ENCODE data around the gene DPP8. TPM values are rescaled to one million over a fixed set of nuclear protein-coding genes. Genes with fewer than 3 reads are reported as not detected.

The DPP8 gene
- total and polyA plus RNA-seq, 10 of the 15 experiments (the other 5 are each of a cell fraction or from before 2014, with no cell fraction given), result 12.0 to 30.6 (median 24.3) TPM

DNA sequence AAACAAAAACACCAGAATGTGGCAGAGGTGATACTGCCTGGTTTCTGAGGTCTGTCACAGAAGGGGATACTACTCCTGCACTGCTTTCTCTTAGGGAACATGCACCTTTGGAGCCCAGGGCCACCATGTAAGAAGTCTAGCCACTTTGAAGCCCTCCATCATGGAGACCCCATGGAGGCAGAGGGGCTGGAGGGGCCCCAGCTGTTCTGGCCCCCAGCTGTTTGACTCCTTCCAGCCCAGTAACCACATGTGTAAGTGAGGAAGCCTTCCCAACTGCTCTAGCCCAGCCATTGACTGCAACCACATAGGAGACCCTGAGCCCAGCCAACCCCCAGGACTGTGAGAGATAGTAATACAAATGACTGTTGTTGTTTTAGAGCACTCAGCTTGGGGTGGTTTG, 85.8 kb downstream of the DPP8 start (continued):
- TF ChIP-seq CBX3 (IDR thresholded peaks at IDR 0.05; ENCODE audit: borderline replicate concordance, low read depth), result no peak
- no peak for TF ChIP-seq ZSCAN29 (IDR thresholded peaks at IDR 0.05)

DNA sequence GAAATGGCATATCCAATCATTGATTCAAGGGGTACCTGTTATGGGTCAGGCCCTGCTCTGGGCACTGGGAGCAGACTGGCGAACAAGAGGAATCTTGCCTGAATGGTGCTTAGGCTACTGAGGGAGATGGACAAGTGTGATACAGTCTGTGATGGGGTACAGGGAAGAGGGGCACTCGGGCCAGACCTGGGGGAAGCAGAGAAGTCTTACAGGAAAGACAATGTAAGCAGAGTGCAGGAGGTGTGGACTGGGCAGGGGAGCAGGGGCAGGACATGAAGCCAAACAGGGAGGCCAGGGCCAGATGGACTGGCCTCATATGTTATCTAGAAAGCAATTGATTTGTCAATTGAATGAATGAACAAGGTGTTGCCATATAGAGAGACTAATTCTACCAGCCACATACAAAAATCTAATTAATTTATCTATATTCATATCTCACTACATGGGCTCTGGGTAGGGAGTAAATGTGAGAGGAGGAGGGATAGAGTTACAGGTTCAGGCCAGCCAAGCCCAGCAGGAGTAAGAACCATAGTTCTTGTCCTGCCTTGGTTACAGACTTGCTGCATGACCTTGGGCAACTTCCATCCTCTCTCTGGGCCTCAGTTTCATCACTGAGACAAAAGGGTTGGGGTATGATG, 91.2 kb downstream of the DPP8 start:
- Histone ChIP-seq H2AFZ (ENCODE audit: control insufficient read depth, low read depth, low read length) (no peak overlapping the region), H3K4me3 (no peak overlapping the region), H3K27ac (ENCODE audit: control insufficient read depth, insufficient read depth) (no peak overlapping the region), H3K27me3 (replicated peaks in 1 of 2; ENCODE audit: control insufficient read depth in 2 of 2, insufficient read depth in 2 of 2, low read length in 1 of 2) (peaks cover 2 to 11% of the 10 kb centered on the region in 2 experiments), H3K9ac (ENCODE audit: control insufficient read depth, insufficient read depth, low read length) (no peak overlapping the region), H3K79me2 (ENCODE audit: control insufficient read depth, insufficient read depth, low read length) (no peaks in the 10 kb centered on the region), H3K4me2 (ENCODE audit: control insufficient read depth, insufficient read depth) (no peak overlapping the region), H3K36me3 (ENCODE audit: control insufficient read depth in 2 of 2, insufficient read depth in 2 of 2, low read length in 1 of 2) (no peaks in the 10 kb centered on the region), H4K20me1 (ENCODE audit: control insufficient read depth, insufficient read depth) (no peaks in the 10 kb centered on the region), H3K9me3 (replicated peaks; ENCODE audit: control insufficient read depth, insufficient read depth, low read length) (no peaks in the 10 kb centered on the region), H3K4me1 (ENCODE audit: control insufficient read depth, insufficient read depth, low read length) (peaks cover 7% of the 10 kb centered on the region)
- DNase-seq (ENCODE audit: low read depth, low spot score) (no peak), ATAC-seq (no peak), FAIRE-seq (no peak)
- intact Hi-C loops (cut with micrococcal nuclease; ENCODE audit: unreplicated experiment), result no loop called here
- ChIA-PET RAD21 (ENCODE audit: unreplicated experiment) (no interaction called here), SMC1A (ENCODE audit: uncharacterized antibody, unreplicated experiment) (no interaction called here), POLR2A (no interaction called here), CTCF (interaction anchor here (0.9 to 1.8 kb wide), 3 partner anchors 16 to 25 kb away, joined by 3 to 8 read pairs (median 5); no protein-coding TSS in a partner anchor)
- in situ Hi-C loops (cut with MboI), result no loop called here
- no TSS peak for BruUV-seq (replicated peaks)
- 50% methylated on average over 2 of the region's 2 CpGs for WGBS (ENCODE audit: insufficient coverage, insufficient replicate concordance, low lambda C conversion rate, missing lambda C conversion rate)
- TF ChIP-seq, protein P1, sequence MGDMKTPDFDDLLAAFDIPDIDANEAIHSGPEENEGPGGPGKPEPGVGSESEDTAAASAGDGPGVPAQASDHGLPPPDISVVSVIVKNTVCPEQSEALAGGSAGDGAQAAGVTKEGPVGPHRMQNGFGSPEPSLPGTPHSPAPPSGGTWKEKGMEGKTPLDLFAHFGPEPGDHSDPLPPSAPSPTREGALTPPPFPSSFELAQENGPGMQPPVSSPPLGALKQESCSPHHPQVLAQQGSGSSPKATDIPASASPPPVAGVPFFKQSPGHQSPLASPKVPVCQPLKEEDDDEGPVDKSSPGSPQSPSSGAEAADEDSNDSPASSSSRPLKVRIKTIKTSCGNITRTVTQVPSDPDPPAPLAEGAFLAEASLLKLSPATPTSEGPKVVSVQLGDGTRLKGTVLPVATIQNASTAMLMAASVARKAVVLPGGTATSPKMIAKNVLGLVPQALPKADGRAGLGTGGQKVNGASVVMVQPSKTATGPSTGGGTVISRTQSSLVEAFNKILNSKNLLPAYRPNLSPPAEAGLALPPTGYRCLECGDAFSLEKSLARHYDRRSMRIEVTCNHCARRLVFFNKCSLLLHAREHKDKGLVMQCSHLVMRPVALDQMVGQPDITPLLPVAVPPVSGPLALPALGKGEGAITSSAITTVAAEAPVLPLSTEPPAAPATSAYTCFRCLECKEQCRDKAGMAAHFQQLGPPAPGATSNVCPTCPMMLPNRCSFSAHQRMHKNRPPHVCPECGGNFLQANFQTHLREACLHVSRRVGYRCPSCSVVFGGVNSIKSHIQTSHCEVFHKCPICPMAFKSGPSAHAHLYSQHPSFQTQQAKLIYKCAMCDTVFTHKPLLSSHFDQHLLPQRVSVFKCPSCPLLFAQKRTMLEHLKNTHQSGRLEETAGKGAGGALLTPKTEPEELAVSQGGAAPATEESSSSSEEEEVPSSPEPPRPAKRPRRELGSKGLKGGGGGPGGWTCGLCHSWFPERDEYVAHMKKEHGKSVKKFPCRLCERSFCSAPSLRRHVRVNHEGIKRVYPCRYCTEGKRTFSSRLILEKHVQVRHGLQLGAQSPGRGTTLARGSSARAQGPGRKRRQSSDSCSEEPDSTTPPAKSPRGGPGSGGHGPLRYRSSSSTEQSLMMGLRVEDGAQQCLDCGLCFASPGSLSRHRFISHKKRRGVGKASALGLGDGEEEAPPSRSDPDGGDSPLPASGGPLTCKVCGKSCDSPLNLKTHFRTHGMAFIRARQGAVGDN (IDR thresholded peaks at IDR 0.05), result no peak
- TF ChIP-seq, protein P2, sequence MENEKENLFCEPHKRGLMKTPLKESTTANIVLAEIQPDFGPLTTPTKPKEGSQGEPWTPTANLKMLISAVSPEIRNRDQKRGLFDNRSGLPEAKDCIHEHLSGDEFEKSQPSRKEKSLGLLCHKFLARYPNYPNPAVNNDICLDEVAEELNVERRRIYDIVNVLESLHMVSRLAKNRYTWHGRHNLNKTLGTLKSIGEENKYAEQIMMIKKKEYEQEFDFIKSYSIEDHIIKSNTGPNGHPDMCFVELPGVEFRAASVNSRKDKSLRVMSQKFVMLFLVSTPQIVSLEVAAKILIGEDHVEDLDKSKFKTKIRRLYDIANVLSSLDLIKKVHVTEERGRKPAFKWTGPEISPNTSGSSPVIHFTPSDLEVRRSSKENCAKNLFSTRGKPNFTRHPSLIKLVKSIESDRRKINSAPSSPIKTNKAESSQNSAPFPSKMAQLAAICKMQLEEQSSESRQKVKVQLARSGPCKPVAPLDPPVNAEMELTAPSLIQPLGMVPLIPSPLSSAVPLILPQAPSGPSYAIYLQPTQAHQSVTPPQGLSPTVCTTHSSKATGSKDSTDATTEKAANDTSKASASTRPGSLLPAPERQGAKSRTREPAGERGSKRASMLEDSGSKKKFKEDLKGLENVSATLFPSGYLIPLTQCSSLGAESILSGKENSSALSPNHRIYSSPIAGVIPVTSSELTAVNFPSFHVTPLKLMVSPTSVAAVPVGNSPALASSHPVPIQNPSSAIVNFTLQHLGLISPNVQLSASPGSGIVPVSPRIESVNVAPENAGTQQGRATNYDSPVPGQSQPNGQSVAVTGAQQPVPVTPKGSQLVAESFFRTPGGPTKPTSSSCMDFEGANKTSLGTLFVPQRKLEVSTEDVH (IDR thresholded peaks at IDR 0.05; ENCODE audit: low read depth, partially characterized antibody), result no peak
- TF ChIP-seq, protein P3, sequence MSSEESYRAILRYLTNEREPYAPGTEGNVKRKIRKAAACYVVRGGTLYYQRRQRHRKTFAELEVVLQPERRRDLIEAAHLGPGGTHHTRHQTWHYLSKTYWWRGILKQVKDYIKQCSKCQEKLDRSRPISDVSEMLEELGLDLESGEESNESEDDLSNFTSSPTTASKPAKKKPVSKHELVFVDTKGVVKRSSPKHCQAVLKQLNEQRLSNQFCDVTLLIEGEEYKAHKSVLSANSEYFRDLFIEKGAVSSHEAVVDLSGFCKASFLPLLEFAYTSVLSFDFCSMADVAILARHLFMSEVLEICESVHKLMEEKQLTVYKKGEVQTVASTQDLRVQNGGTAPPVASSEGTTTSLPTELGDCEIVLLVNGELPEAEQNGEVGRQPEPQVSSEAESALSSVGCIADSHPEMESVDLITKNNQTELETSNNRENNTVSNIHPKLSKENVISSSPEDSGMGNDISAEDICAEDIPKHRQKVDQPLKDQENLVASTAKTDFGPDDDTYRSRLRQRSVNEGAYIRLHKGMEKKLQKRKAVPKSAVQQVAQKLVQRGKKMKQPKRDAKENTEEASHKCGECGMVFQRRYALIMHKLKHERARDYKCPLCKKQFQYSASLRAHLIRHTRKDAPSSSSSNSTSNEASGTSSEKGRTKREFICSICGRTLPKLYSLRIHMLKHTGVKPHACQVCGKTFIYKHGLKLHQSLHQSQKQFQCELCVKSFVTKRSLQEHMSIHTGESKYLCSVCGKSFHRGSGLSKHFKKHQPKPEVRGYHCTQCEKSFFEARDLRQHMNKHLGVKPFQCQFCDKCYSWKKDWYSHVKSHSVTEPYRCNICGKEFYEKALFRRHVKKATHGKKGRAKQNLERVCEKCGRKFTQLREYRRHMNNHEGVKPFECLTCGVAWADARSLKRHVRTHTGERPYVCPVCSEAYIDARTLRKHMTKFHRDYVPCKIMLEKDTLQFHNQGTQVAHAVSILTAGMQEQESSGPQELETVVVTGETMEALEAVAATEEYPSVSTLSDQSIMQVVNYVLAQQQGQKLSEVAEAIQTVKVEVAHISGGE (CRISPR knock-in tag; IDR thresholded peaks at IDR 0.05), result no peak
- TF ChIP-seq BRCA1 (IDR thresholded peaks at IDR 0.05; ENCODE audit: low read depth, low read length) (no peak), IRF4 (IDR thresholded peaks at IDR 0.05; ENCODE audit: low read depth, low read length) (no peak)
- TF ChIP-seq, protein P4, sequence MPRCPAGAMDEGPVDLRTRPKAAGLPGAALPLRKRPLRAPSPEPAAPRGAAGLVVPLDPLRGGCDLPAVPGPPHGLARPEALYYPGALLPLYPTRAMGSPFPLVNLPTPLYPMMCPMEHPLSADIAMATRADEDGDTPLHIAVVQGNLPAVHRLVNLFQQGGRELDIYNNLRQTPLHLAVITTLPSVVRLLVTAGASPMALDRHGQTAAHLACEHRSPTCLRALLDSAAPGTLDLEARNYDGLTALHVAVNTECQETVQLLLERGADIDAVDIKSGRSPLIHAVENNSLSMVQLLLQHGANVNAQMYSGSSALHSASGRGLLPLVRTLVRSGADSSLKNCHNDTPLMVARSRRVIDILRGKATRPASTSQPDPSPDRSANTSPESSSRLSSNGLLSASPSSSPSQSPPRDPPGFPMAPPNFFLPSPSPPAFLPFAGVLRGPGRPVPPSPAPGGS (IDR thresholded peaks at IDR 0.05; ENCODE audit: borderline replicate concordance, insufficient read depth, low read depth, low read length, poor library complexity, severe bottlenecking), result no peak
